IMR-90 (cell line): ENCODE data around the gene CDH16. TPM values are rescaled to one million over a fixed set of nuclear protein-coding genes. Genes with fewer than 3 reads are reported as not detected.

Experiments used
- ATAC-seq: fragments of 200-7000 bp; cut with Tn5 transposase; 2 replicates; pipeline ENCODE4 v1.9.1; 2020; ENCODE audit warnings: low read depth, mild to moderate bottlenecking, moderate library complexity
- BruUV-seq: library from RNA; stranded (reverse); fragments of 400-500 nt; replicated peaks from 2 replicates; lab custom pipeline; 2021; lab: Mats Ljungman, UMichigan
- CTCF ChIA-PET: fragments of 300-600 bp; formaldehyde crosslinking; extraction: SDS; loops from one replicate; lab custom pipeline; 2021; ENCODE audit warnings: antibody characterized with exemption; lab: Yijun Ruan, JAX
- POLR2A ChIA-PET: fragments of 300-600 bp; sonication (Branson Sonifier 250); formaldehyde crosslinking; loops from one replicate; lab custom pipeline; 2022; ENCODE audit warnings: antibody characterized with exemption; ENCODE audit not compliant: unreplicated experiment; lab: Charles Lee
- DNase-seq: peaks from one replicate; pipeline ENCODE4 v3.0.0; 2013
- H2AFZ ChIP-seq: replicated peaks from 2 replicates; pipeline ENCODE3; 2013; ENCODE audit warnings: low read length, mild to moderate bottlenecking; ENCODE audit not compliant: poor library complexity
- H2AK5ac ChIP-seq: 2 replicates; pipeline ENCODE4 v1.6.1; 2013; ENCODE audit warnings: low read depth, low read length, inconsistent platforms
- H2AK9ac ChIP-seq: replicated peaks from 2 replicates; pipeline ENCODE3; 2013; ENCODE audit warnings: mild to moderate bottlenecking, low read depth, low read length, moderate library complexity; ENCODE audit not compliant: poor library complexity
- H2BK120ac ChIP-seq: 2 replicates; pipeline ENCODE4 v1.6.1; 2013; ENCODE audit warnings: low read depth, low read length, inconsistent platforms
- H2BK15ac ChIP-seq: 3 replicates; pipeline ENCODE4 v1.6.1; 2013; ENCODE audit warnings: low read depth, low read length, inconsistent platforms
- H2BK20ac ChIP-seq: 2 replicates; pipeline ENCODE4 v1.6.1; 2013; ENCODE audit warnings: low read depth, mild to moderate bottlenecking, inconsistent platforms, low read length, moderate library complexity
- H2BK5ac ChIP-seq: 2 replicates; pipeline ENCODE4 v1.6.1; 2013; ENCODE audit warnings: mild to moderate bottlenecking, low read depth, low read length, inconsistent platforms; ENCODE audit not compliant: poor library complexity, severe bottlenecking
- H3K14ac ChIP-seq: replicated peaks from 2 replicates; pipeline ENCODE4 v1.6.1; 2013; ENCODE audit warnings: low read depth, low read length, inconsistent platforms
- H3K18ac ChIP-seq: 2 replicates; pipeline ENCODE4 v1.6.1; 2013; ENCODE audit warnings: low read depth, low read length, control low read depth
- H3K23ac ChIP-seq: 2 replicates; pipeline ENCODE4 v1.6.1; 2013; ENCODE audit warnings: low read depth, low read length, inconsistent platforms
- H3K27ac ChIP-seq: 2 replicates; pipeline ENCODE4 v1.5.1; 2013; ENCODE audit warnings: mild to moderate bottlenecking, control low read depth, low read length; ENCODE audit not compliant: insufficient read depth
- H3K27me3 ChIP-seq: 2 replicates; pipeline ENCODE4 v1.6.1; 2013; ENCODE audit warnings: low read length; ENCODE audit not compliant: control insufficient read depth, insufficient read depth
- H3K36me3 ChIP-seq: 2 replicates; pipeline ENCODE4 v1.6.1; 2013; ENCODE audit warnings: low read length, mixed read lengths; ENCODE audit not compliant: control insufficient read depth, insufficient read depth
- H3K4ac ChIP-seq: 2 replicates; pipeline ENCODE4 v1.6.1; 2013; ENCODE audit warnings: low read depth, low read length, inconsistent platforms
- H3K4me1 ChIP-seq: 2 replicates; pipeline ENCODE4 v1.6.1; 2013; ENCODE audit warnings: low read length, mixed read lengths; ENCODE audit not compliant: control insufficient read depth, insufficient read depth
- H3K4me2 ChIP-seq: 2 replicates; pipeline ENCODE4 v1.6.1; 2013; ENCODE audit warnings: low read depth, mild to moderate bottlenecking, control low read depth, low read length, moderate library complexity
- H3K4me3 ChIP-seq: 2 replicates; pipeline ENCODE4 v1.5.1; 2013; ENCODE audit warnings: low read depth, mild to moderate bottlenecking, control low read depth, low read length, moderate library complexity; ENCODE audit not compliant: insufficient read depth
- H3K56ac ChIP-seq: 2 replicates; pipeline ENCODE4 v1.6.1; 2013; ENCODE audit warnings: low read length, inconsistent platforms; ENCODE audit not compliant: insufficient read depth; ENCODE audit errors: extremely low read depth
- H3K79me1 ChIP-seq, 2 experiments: 2 replicates each; pipeline ENCODE4 v1.6.1; 2013; ENCODE audit warnings: low read length in 2 of 2, inconsistent platforms in 1 of 2, low read depth in 1 of 2
- H3K9ac ChIP-seq: 2 replicates; pipeline ENCODE4 v1.6.1; 2013; ENCODE audit warnings: low read depth, low read length, control low read depth
- H3K9me1 ChIP-seq: 2 replicates; pipeline ENCODE4 v1.6.1; 2013; ENCODE audit warnings: low read length, inconsistent platforms; ENCODE audit not compliant: insufficient read depth
- H3K9me3 ChIP-seq: 2 replicates; pipeline ENCODE4 v1.6.1; 2013; ENCODE audit warnings: low read length; ENCODE audit not compliant: control insufficient read depth, insufficient read depth
- H4K20me1 ChIP-seq: 2 replicates; pipeline ENCODE4 v1.6.1; 2013; ENCODE audit warnings: low read length, inconsistent platforms; ENCODE audit not compliant: insufficient read depth
- H4K5ac ChIP-seq: 2 replicates; pipeline ENCODE4 v1.6.1; 2013; ENCODE audit warnings: mild to moderate bottlenecking, low read depth, low read length, control low read depth
- H4K8ac ChIP-seq, 2 experiments: 2 replicates each; pipeline ENCODE4 v1.6.1; 2013; ENCODE audit warnings: low read depth in 2 of 2, low read length in 2 of 2, control low read depth in 1 of 2, inconsistent platforms in 1 of 2
- H4K91ac ChIP-seq: 2 replicates; pipeline ENCODE4 v1.6.1; 2013; ENCODE audit warnings: low read depth, low read length, inconsistent platforms; ENCODE audit not compliant: insufficient read depth
- BHLHE40 ChIP-seq: fragments of 150-350 bp; IDR thresholded peaks from 2 replicates; pipeline ENCODE4 v1.6.1; 2016; ENCODE audit warnings: mild to moderate bottlenecking, low read depth, low read length
- CEBPB ChIP-seq: IDR thresholded peaks from 2 replicates; pipeline ENCODE4 v1.6.1; 2012; ENCODE audit warnings: low read depth, low read length, improper control_type of control experiment
- CHD1 ChIP-seq: IDR thresholded peaks from 2 replicates; pipeline ENCODE4 v1.6.1; 2012; ENCODE audit warnings: low read depth, low read length, improper control_type of control experiment
- CTCF ChIP-seq: conservative IDR thresholded peaks from 2 replicates; pipeline ENCODE4 v1.5.1; 2012; ENCODE audit warnings: mild to moderate bottlenecking, low read depth, low read length, improper control_type of control experiment
- ELK1 ChIP-seq: fragments of 150-350 bp; IDR thresholded peaks from 2 replicates; pipeline ENCODE4 v1.6.1; 2016; ENCODE audit warnings: low read depth, mild to moderate bottlenecking, low read length, moderate library complexity, borderline replicate concordance
- FOS ChIP-seq: fragments of 150-350 bp; IDR thresholded peaks from 2 replicates; pipeline ENCODE4 v1.6.1; 2016; ENCODE audit warnings: low read depth, low read length
- MAFK ChIP-seq: IDR thresholded peaks from 2 replicates; pipeline ENCODE4 v1.6.1; 2012; ENCODE audit warnings: low read depth, low read length, improper control_type of control experiment
- MAZ ChIP-seq: IDR thresholded peaks from 2 replicates; pipeline ENCODE4 v1.6.1; 2012; ENCODE audit warnings: low read depth, mild to moderate bottlenecking, low read length, improper control_type of control experiment, moderate library complexity, borderline replicate concordance
- MXI1 ChIP-seq: IDR thresholded peaks from 2 replicates; pipeline ENCODE4 v1.6.1; 2012; ENCODE audit warnings: low read depth, mild to moderate bottlenecking, low read length, moderate library complexity, borderline replicate concordance
- NFE2L2 ChIP-seq: fragments of 150-350 bp; IDR thresholded peaks from 2 replicates; pipeline ENCODE4 v1.6.1; 2016; ENCODE audit warnings: low read depth, mild to moderate bottlenecking, low read length
- POLR2A ChIP-seq: IDR thresholded peaks from 2 replicates; pipeline ENCODE4 v1.6.1; 2012; ENCODE audit warnings: mild to moderate bottlenecking, low read depth, low read length
- RAD21 ChIP-seq: IDR thresholded peaks from 2 replicates; pipeline ENCODE4 v1.6.1; 2012; ENCODE audit warnings: low read length, improper control_type of control experiment
- RCOR1 ChIP-seq: IDR thresholded peaks from 2 replicates; pipeline ENCODE4 v1.6.1; 2012; ENCODE audit warnings: mild to moderate bottlenecking, low read length, improper control_type of control experiment; ENCODE audit not compliant: insufficient replicate concordance
- RFX5 ChIP-seq: IDR thresholded peaks from 2 replicates; pipeline ENCODE4 v1.8.0; 2012; ENCODE audit warnings: low read depth, mild to moderate bottlenecking, low read length, moderate library complexity
- SMC3 ChIP-seq: fragments of 150-350 bp; IDR thresholded peaks from 2 replicates; pipeline ENCODE4 v1.6.1; 2016; ENCODE audit warnings: low read depth, mild to moderate bottlenecking, antibody characterized with exemption, low read length, moderate library complexity
- USF2 ChIP-seq: fragments of 150-350 bp; IDR thresholded peaks from 2 replicates; pipeline ENCODE4 v1.6.1; 2017; ENCODE audit warnings: mild to moderate bottlenecking, antibody characterized with exemption, low read length, low read depth
- WGBS, 2 experiments: methylation state at CpG; one replicate each; pipeline versions ENCODE4 v1.1.5 to v1.1.7; 2013; ENCODE audit warnings: missing lambda C conversion rate in 2 of 2; ENCODE audit not compliant: insufficient read length in 1 of 2; ENCODE audit errors: extremely low coverage in 2 of 2; 5-methylcytosine and 5-hydroxymethylcytosine counted together
- dilution Hi-C: fragments of 300-500 bp; cut with HindIII; formaldehyde crosslinking; loops from one replicate; pipeline ENCODE4 v1.14.3; 2018; ENCODE audit warnings: low sequenced_read_pairs; ENCODE audit not compliant: unreplicated experiment
- in situ Hi-C: fragments of 300-500 bp; cut with MboI; formaldehyde crosslinking; loops from 3 replicates; pipeline ENCODE4 v1.14.3; 2019; ENCODE audit warnings: low sequenced_read_pairs, inconsistent platforms, mixed read lengths
- intact Hi-C: fragments of 100-400 bp; cut with micrococcal nuclease; formaldehyde crosslinking; loops from 2 replicates; pipeline ENCODE4 v1.10.0; 2022
- polyA plus RNA-seq, 3 experiments: library from polyadenylated mRNA; depleted of rRNA; stranded (reverse); fragments of >200 nt; gene quantifications; 2 replicates each; pipeline ENCODE4 v1.2.3, GENCODE V29; 2012; ENCODE audit warnings: low replicate concordance in 1 of 3
- total RNA-seq: library from RNA; depleted of rRNA; stranded (reverse); fragments of >200 nt; gene quantifications from 2 replicates; pipeline ENCODE4 v1.2.3, GENCODE V29; 2012

CDH16 gene
- total and polyA plus RNA-seq, 2 of the 4 experiments (the other 2 are of a cell fraction) = not detected

DNA sequence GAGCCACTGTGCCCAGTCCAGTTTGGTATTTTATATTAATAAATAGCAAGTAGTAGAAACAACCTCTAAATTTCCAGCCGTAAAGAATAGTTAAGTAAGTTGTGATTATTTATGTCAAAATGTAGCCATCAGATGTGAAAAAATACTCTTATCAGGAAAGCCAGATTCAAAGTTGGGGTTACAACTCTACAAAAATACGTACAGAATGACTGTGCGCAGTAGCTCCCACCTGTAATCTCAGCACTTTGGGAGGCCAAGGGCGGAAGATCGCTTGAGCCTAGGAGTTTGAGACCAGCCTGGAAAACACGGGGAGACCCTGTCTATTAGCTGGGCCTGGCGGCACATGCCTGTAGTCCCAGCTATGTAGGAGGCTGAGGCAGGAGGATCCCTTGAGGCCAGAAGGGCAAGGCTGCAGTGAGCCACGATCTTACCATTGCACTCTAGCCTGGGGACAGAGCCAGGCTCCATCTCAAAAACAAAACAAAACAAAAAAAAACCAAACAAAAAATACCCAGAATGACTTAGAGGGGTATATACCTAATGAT is 36.6 kb downstream of the CDH16 start:
- H3K18ac ChIP-seq = no peak overlapping the region
- no peak overlapping the region for H3K27ac ChIP-seq
- peaks cover 15 to 49% of the 10 kb centered on the region in 2 experiments for H3K79me1 ChIP-seq
- peaks cover 14% of the 10 kb centered on the region for H3K36me3 ChIP-seq
- no peak overlapping the region for H3K4ac ChIP-seq
- intact Hi-C loops (no loop called here), in situ Hi-C loops (no loop called here), dilution Hi-C loops (no loop called here)
- H2AK9ac ChIP-seq = no peak overlapping the region
- peaks cover 10% of the 10 kb centered on the region; the same call in 1 of the 2 replicates for H4K20me1 ChIP-seq
- H3K4me3 ChIP-seq = no peak overlapping the region
- ChIA-PET CTCF (interaction anchor here (0.6 to 1.5 kb wide), 4 partner anchors 9 to 273 kb away, joined by 3 to 6 read pairs (median 4); partner anchors contain the start of gene NAE1), POLR2A (interaction anchor here (0.6 to 0.8 kb wide), 2 partner anchors 9 to 19 kb away, joined by 3 to 4 read pairs; no protein-coding TSS in a partner anchor)
- no peak overlapping the region for H2AFZ ChIP-seq
- no peak overlapping the region for H3K56ac ChIP-seq
- WGBS, 2 experiments = no CpG with 5 or more reads among the region's 8 CpGs
- no peak overlapping the region for H2BK120ac ChIP-seq
- H4K5ac ChIP-seq = no peak overlapping the region
- H3K14ac ChIP-seq = no peak overlapping the region
- H3K9me1 ChIP-seq = peaks cover 17% of the 10 kb centered on the region
- H3K27me3 ChIP-seq = no peaks in the 10 kb centered on the region
- BruUV-seq = no TSS peak
- H2BK5ac ChIP-seq = no peak overlapping the region
- no peak overlapping the region for H3K23ac ChIP-seq
- no peak overlapping the region for H2BK20ac ChIP-seq
- no peak overlapping the region for H4K8ac ChIP-seq
- H2AK5ac ChIP-seq = no peak overlapping the region
- H3K9ac ChIP-seq = no peak overlapping the region
- H4K91ac ChIP-seq = no peak overlapping the region
- no peak for TF ChIP-seq SMC3
- TF ChIP-seq CEBPB = no peak
- TF ChIP-seq POLR2A = no peak
- no peak for TF ChIP-seq RCOR1
- no peak for TF ChIP-seq MAFK
- TF ChIP-seq USF2 = no peak
- no peak for TF ChIP-seq CTCF
- no peak for TF ChIP-seq ELK1
- TF ChIP-seq RAD21 = no peak
- TF ChIP-seq BHLHE40 = no peak
- no peak for TF ChIP-seq RFX5
- TF ChIP-seq CHD1 = no peak
- no peak for TF ChIP-seq FOS
- TF ChIP-seq MAZ = no peak
- TF ChIP-seq NFE2L2 = no peak
- TF ChIP-seq MXI1 = no peak
- no peak for ATAC-seq
- H3K4me1 ChIP-seq = peaks cover 19% of the 10 kb centered on the region
- H3K9me3 ChIP-seq = no peaks in the 10 kb centered on the region
- no peak overlapping the region for H2BK15ac ChIP-seq
- DNase-seq = no peak
- no peak overlapping the region; the same call in 1 of the 2 replicates for H3K4me2 ChIP-seq
